H1 (cell line): ENCODE results near the gene TEKT5. TPM values are rescaled to one million over a fixed set of nuclear protein-coding genes. Genes with fewer than 3 reads are reported as not detected.

Source experiments
- CTCF ChIA-PET: fragments of 300-600 bp; sonication (Branson Sonifier 250); formaldehyde crosslinking; loops from one replicate; lab custom pipeline; 2021; ENCODE audit not compliant: partially characterized antibody; lab: Charles Lee
- POLR2A ChIA-PET: fragments of 300-600 bp; sonication (Branson Sonifier 250); formaldehyde crosslinking; loops from one replicate; lab custom pipeline; 2021; ENCODE audit warnings: inconsistent platforms; ENCODE audit not compliant: partially characterized antibody; lab: Charles Lee
- DNase-seq, 2 experiments: peaks; one replicate each; pipeline versions ENCODE4 v3.0.0 to v3.0.0-alpha.2; 2010 to 2022; ENCODE audit warnings: low spot score in 2 of 2, low read depth in 1 of 2, mixed read lengths in 1 of 2
- FAIRE-seq: peaks from 2 replicates; lab custom pipeline; 2011; peaks lifted over from hg19 to GRCh38; lab: Jason Lieb, UNC
- H2AFZ ChIP-seq: 2 replicates; pipeline ENCODE4 v1.8.1; 2012; ENCODE audit warnings: low read length, inconsistent platforms
- H2AK5ac ChIP-seq: 2 replicates; pipeline ENCODE4 v1.6.1; 2013; ENCODE audit warnings: low read depth, low read length
- H2BK120ac ChIP-seq: replicated peaks from 2 replicates; pipeline ENCODE3; 2013; ENCODE audit warnings: low read depth, low read length, inconsistent platforms
- H2BK12ac ChIP-seq: 2 replicates; pipeline ENCODE4 v1.6.1; 2013; ENCODE audit warnings: low read depth, low read length
- H2BK15ac ChIP-seq: 2 replicates; pipeline ENCODE4 v1.6.1; 2013; ENCODE audit warnings: low read length
- H2BK20ac ChIP-seq: 2 replicates; pipeline ENCODE4 v1.6.1; 2013; ENCODE audit warnings: low read length
- H2BK5ac ChIP-seq: 2 replicates; pipeline ENCODE4 v1.6.1; 2013; ENCODE audit warnings: low read depth, low read length
- H3K14ac ChIP-seq: 2 replicates; pipeline ENCODE4 v1.6.1; 2013; ENCODE audit warnings: inconsistent platforms; ENCODE audit not compliant: insufficient read length
- H3K18ac ChIP-seq: 2 replicates; pipeline ENCODE4 v1.6.1; 2013; ENCODE audit warnings: low read length; ENCODE audit errors: extremely low read depth
- H3K23ac ChIP-seq: 2 replicates; pipeline ENCODE4 v1.6.1; 2013; ENCODE audit warnings: inconsistent platforms; ENCODE audit not compliant: insufficient read length
- H3K23me2 ChIP-seq: 2 replicates; pipeline ENCODE4 v1.6.1; 2013; ENCODE audit warnings: low read depth, low read length
- H3K27ac ChIP-seq: 2 replicates; pipeline ENCODE4 v1.6.1; 2011; ENCODE audit warnings: low read depth, low read length, inconsistent platforms
- H3K27me3 ChIP-seq, 4 experiments: replicated peaks in 1 of 4; 1 replicate in 1 of 4; 2 replicates in 3 of 4; pipeline versions ENCODE4 v1.6.1 to v1.8.1; 2011 to 2013; ENCODE audit warnings: low read length in 3 of 4, mild to moderate bottlenecking in 3 of 4, inconsistent platforms in 2 of 4, mixed read lengths in 2 of 4, moderate library complexity in 1 of 4; ENCODE audit not compliant: control insufficient read depth in 3 of 4, insufficient read depth in 3 of 4; ENCODE audit errors: extremely low read depth in 1 of 4
- H3K36me3 ChIP-seq, 4 experiments: 2 replicates each; pipeline versions ENCODE4 v1.6.1 to v1.8.1; 2011 to 2013; ENCODE audit warnings: mild to moderate bottlenecking in 4 of 4, low read length in 3 of 4, moderate library complexity in 2 of 4, control low read depth in 1 of 4, inconsistent platforms in 1 of 4; ENCODE audit not compliant: insufficient read depth in 4 of 4, control insufficient read depth in 2 of 4
- H3K4ac ChIP-seq: replicated peaks from 2 replicates; pipeline ENCODE3; 2013; ENCODE audit warnings: low read length, low read depth, mixed read lengths, inconsistent platforms; ENCODE audit not compliant: insufficient read length
- H3K4me1 ChIP-seq, 4 experiments: replicated peaks in 1 of 4; 1 replicate in 1 of 4; 2 replicates in 3 of 4; pipeline versions ENCODE4 v1.6.1 to v1.8.1; 2011 to 2013; ENCODE audit warnings: low read length in 3 of 4, inconsistent platforms in 2 of 4, mixed read lengths in 1 of 4; ENCODE audit not compliant: insufficient read depth in 4 of 4, control insufficient read depth in 3 of 4
- H3K4me2 ChIP-seq, 2 experiments: 2 replicates each; pipeline versions ENCODE4 v1.6.1 to v1.8.1; 2011 to 2013; ENCODE audit warnings: low read depth in 2 of 2, low read length in 2 of 2, control low read depth in 1 of 2, inconsistent platforms in 1 of 2, mild to moderate bottlenecking in 1 of 2; ENCODE audit not compliant: insufficient read depth in 1 of 2
- H3K4me3 ChIP-seq, 4 experiments: fragments of 200-600, 300-600 bp in 1 of 4; sonication (generic), shearing (Covaris generic), sonication (Bioruptor Twin) in 1 of 4; 2 replicates each; pipeline versions ENCODE4 v1.5.1 to v1.8.1; 2011 to 2016; ENCODE audit warnings: low read length in 4 of 4, low read depth in 3 of 4, control low read depth in 2 of 4, inconsistent platforms in 2 of 4, mild to moderate bottlenecking in 2 of 4, mixed read lengths in 1 of 4, moderate library complexity in 1 of 4; ENCODE audit not compliant: insufficient read depth in 2 of 4; ENCODE audit errors: extremely low read depth in 1 of 4
- H3K56ac ChIP-seq: replicated peaks from 2 replicates; pipeline ENCODE3; 2013; ENCODE audit warnings: low read depth, mild to moderate bottlenecking, mixed read lengths, low read length, inconsistent platforms; ENCODE audit not compliant: insufficient read length
- H3K79me1 ChIP-seq: 2 replicates; pipeline ENCODE4 v1.6.1; 2013; ENCODE audit warnings: low read depth, low read length, control low read depth
- H3K79me2 ChIP-seq, 2 experiments: 2 replicates each; pipeline versions ENCODE4 v1.6.1 to v1.8.1; 2012 to 2013; ENCODE audit warnings: low read length in 2 of 2, mild to moderate bottlenecking in 2 of 2, inconsistent platforms in 1 of 2; ENCODE audit not compliant: insufficient read depth in 2 of 2, control insufficient read depth in 1 of 2
- H3K9ac ChIP-seq, 4 experiments: replicated peaks in 1 of 4; 1 replicate in 1 of 4; 2 replicates in 3 of 4; pipeline versions ENCODE4 v1.6.1 to v1.8.1; 2011 to 2013; ENCODE audit warnings: low read depth in 3 of 4, low read length in 3 of 4, control low read depth in 2 of 4, mild to moderate bottlenecking in 2 of 4, moderate library complexity in 2 of 4, inconsistent platforms in 1 of 4; ENCODE audit errors: extremely low read depth in 1 of 4
- H3K9me3 ChIP-seq, 2 experiments: 2 replicates each; pipeline versions ENCODE4 v1.6.1 to v1.8.1; 2012 to 2013; ENCODE audit warnings: mild to moderate bottlenecking in 2 of 2, moderate library complexity in 2 of 2, control low read depth in 1 of 2, inconsistent platforms in 1 of 2, low read depth in 1 of 2, low read length in 1 of 2, mixed read lengths in 1 of 2; ENCODE audit not compliant: insufficient read depth in 2 of 2
- H4K20me1 ChIP-seq, 2 experiments: replicated peaks in 1 of 2; 2 replicates each; pipeline versions ENCODE3 to v1.8.1; 2011 to 2013; ENCODE audit warnings: inconsistent platforms in 2 of 2, low read length in 2 of 2, mild to moderate bottlenecking in 1 of 2; ENCODE audit not compliant: insufficient read depth in 2 of 2, control insufficient read depth in 1 of 2
- H4K5ac ChIP-seq: 2 replicates; pipeline ENCODE4 v1.6.1; 2013; ENCODE audit warnings: low read length, low read depth, mixed read lengths, inconsistent platforms; ENCODE audit not compliant: insufficient read length
- H4K8ac ChIP-seq: 2 replicates; pipeline ENCODE4 v1.8.0; 2013; ENCODE audit warnings: mild to moderate bottlenecking, moderate library complexity, low read length, inconsistent platforms; ENCODE audit not compliant: insufficient read depth; ENCODE audit errors: extremely low read depth
- H4K91ac ChIP-seq: replicated peaks from 2 replicates; pipeline ENCODE3; 2013; ENCODE audit warnings: low read length, mixed read lengths, inconsistent platforms; ENCODE audit not compliant: insufficient read length
- CHD1 ChIP-seq: IDR thresholded peaks from 2 replicates; pipeline ENCODE4 v1.6.1; 2012; ENCODE audit warnings: low read depth, low read length, improper control_type of control experiment
- PHF8 ChIP-seq: fragments of 200-600 bp; sonication (generic); conservative IDR thresholded peaks from 2 replicates; pipeline ENCODE4 v1.7.1; 2012; ENCODE audit warnings: low read depth, mild to moderate bottlenecking, inconsistent platforms, low read length, moderate library complexity
- USF2 ChIP-seq: IDR thresholded peaks from 2 replicates; pipeline ENCODE4 v1.6.1; 2011; ENCODE audit warnings: low read length, improper control_type of control experiment
- WGBS, 2 experiments: shearing (Covaris generic) in 1 of 2; methylation state at CpG; one replicate each; pipeline versions ENCODE4 v1.1.6 to v1.1.7; 2013 to 2015; ENCODE audit warnings: low lambda C conversion rate in 2 of 2, mixed read lengths in 2 of 2, inconsistent platforms in 1 of 2, low coverage in 1 of 2, missing lambda C conversion rate in 1 of 2; ENCODE audit not compliant: insufficient replicate concordance in 2 of 2, insufficient coverage in 1 of 2, insufficient read length in 1 of 2; ENCODE audit errors: extremely low coverage in 1 of 2, missing lambda C conversion rate in 1 of 2; 5-methylcytosine and 5-hydroxymethylcytosine counted together
- polyA plus RNA-seq, 7 experiments: library from polyadenylated mRNA; depleted of rRNA in 3 of 7; stranded (reverse) in 5 of 7; unstranded in 2 of 7; fragments of >200 nt in 5 of 7; fragments of 200-250 nt in 2 of 7; gene quantifications; 1 replicate in 5 of 7; 2 replicates in 1 of 7; 4 replicates in 1 of 7; pipeline versions ENCODE4 v1.2.1 to v1.2.3, GENCODE V29; 2011 to 2013; ENCODE audit warnings: missing spikeins in 2 of 7, mixed read lengths in 2 of 7
- total RNA-seq: library from RNA; stranded (reverse); fragmentation: NEBNext Ultra II Directional; extraction: Animal tissue kit (Norgen Biotek cat#: 25700); gene quantifications from 2 replicates; pipeline ENCODE4 v1.2.1, GENCODE V29; 2021

TEKT5 gene
- total and polyA plus RNA-seq, 2 of the 8 experiments (the other 6 are each of a cell fraction or from before 2014, with no cell fraction given), result 0.95 TPM; not detected in 1

- no peak for DNase-seq
- POLR2A ChIA-PET, result no interaction called here
- no peaks in the 10 kb centered on the region for H3K9me3 ChIP-seq
- H4K91ac ChIP-seq, result no peak overlapping the region
- H3K56ac ChIP-seq, result no peak overlapping the region
- no peak overlapping the region for H3K18ac ChIP-seq
- CTCF ChIA-PET, result interaction anchor here (0.6 to 1.2 kb wide), 7 partner anchors 10 to 46 kb away, joined by 3 to 5 read pairs (median 3); no protein-coding TSS in a partner anchor
- H3K27ac ChIP-seq, result no peak overlapping the region
- H3K36me3 ChIP-seq, result no peaks in the 10 kb centered on the region; a peak in 1 of 8 replicates
- no peak for FAIRE-seq
- no peak overlapping the region for H3K4me2 ChIP-seq
- no peak overlapping the region for H4K5ac ChIP-seq
- H3K4me1 ChIP-seq, result peaks cover 10 to 24% (median 12%) of the 10 kb centered on the region in 4 experiments
- no peak overlapping the region for H4K8ac ChIP-seq
- H3K4ac ChIP-seq, result no peak overlapping the region
- no peak overlapping the region for H2BK12ac ChIP-seq
- peaks cover 0 to 7% of the 10 kb centered on the region in 2 experiments for H4K20me1 ChIP-seq
- no peak overlapping the region for H2BK120ac ChIP-seq
- H3K14ac ChIP-seq, result no peak overlapping the region
- no peak overlapping the region for H2BK5ac ChIP-seq
- H3K27me3 ChIP-seq, result no peaks in the 10 kb centered on the region
- no peak overlapping the region for H3K23ac ChIP-seq
- WGBS, 2 experiments, result 81% methylated on average over 4 of the region's 4 CpGs; no CpG with 5 or more reads in 1 of the 2 experiments
- H3K79me2 ChIP-seq, result no peaks in the 10 kb centered on the region
- H2BK20ac ChIP-seq, result no peak overlapping the region
- no peak overlapping the region for H3K4me3 ChIP-seq
- peaks cover 9% of the 10 kb centered on the region; the same call in 1 of the 2 replicates for H3K23me2 ChIP-seq
- no peak overlapping the region for H3K9ac ChIP-seq
- no peak for TF ChIP-seq PHF8
- peak; percentile 49; the same call in 1 of the 2 replicates for TF ChIP-seq USF2
- TF ChIP-seq CHD1, result no peak
- H3K79me1 ChIP-seq, result 0 out of 2 replicates have a peak, but pooled peaks cover 3% of the 10 kb centered on the region
- H2AFZ ChIP-seq, result no peak overlapping the region
- H2AK5ac ChIP-seq, result no peak overlapping the region
- H2BK15ac ChIP-seq, result peak overlapping the region; percentile 47; the same call in 1 of the 2 replicates
These were observed 111.5 kb downstream of the TEKT5 start for GRCh38 chr16:10583269-10583668.
